Transverse colon (tissue), 4 donors: Measurements from ENCODE around the gene FOXP1. TPM values are rescaled to one million over a fixed set of nuclear protein-coding genes. Genes with fewer than 3 reads are reported as not detected.

Experiments
- DNase-seq: peaks from one replicate; pipeline ENCODE4 v3.0.0-alpha.2; 2019
- H3K27ac ChIP-seq, 4 donors: fragments of 200-600 bp; sonication (generic); 2 replicates each; pipeline ENCODE4 v1.5.1; 2016 to 2018; ENCODE audit warnings: inconsistent platforms in 4 of 4
- H3K27me3 ChIP-seq: fragments of 200-600 bp; sonication (generic); 2 replicates; pipeline ENCODE4 v1.5.1; 2017; ENCODE audit warnings: inconsistent platforms
- H3K36me3 ChIP-seq, 4 donors: fragments of 200-600 bp; sonication (generic); 2 replicates each; pipeline ENCODE4 v1.5.1; 2017 to 2019; ENCODE audit warnings: inconsistent platforms in 4 of 4
- H3K4me1 ChIP-seq, 4 donors: fragments of 200-600 bp; sonication (generic); 2 replicates each; pipeline ENCODE4 v1.5.1; 2017 to 2020; ENCODE audit warnings: inconsistent platforms in 4 of 4
- H3K4me3 ChIP-seq, 4 donors: fragments of 200-600 bp; sonication (generic); 1 replicate in 1 of 4; 2 replicates in 3 of 4; pipeline versions ENCODE4 v1.5.1 to v1.6.1; 2017 to 2019; ENCODE audit warnings: inconsistent platforms in 4 of 4
- H3K9me3 ChIP-seq, 2 donors: fragments of 200-600 bp; sonication (generic); 2 replicates each; pipeline ENCODE4 v1.5.1; 2017 to 2019; ENCODE audit warnings: inconsistent platforms in 2 of 2
- CTCF ChIP-seq, 5 experiments: fragments of 200-600 bp in 3 of 5; fragments of 450-650 bp in 2 of 5; sonication (generic) in 3 of 5; IDR thresholded peaks; 1 replicate in 2 of 5; 2 replicates in 3 of 5; pipeline ENCODE4 v1.5.1; 2016 to 2017; ENCODE audit warnings: antibody characterized with exemption in 5 of 5, inconsistent platforms in 3 of 5, mild to moderate bottlenecking in 2 of 5, moderate library complexity in 1 of 5
- EP300 ChIP-seq: sonication (generic); formaldehyde crosslinking; IDR thresholded peaks from one replicate; pipeline ENCODE4 v1.6.1; 2017; ENCODE audit warnings: antibody characterized with exemption, low read depth
- POLR2A ChIP-seq: fragments of 450-650 bp; IDR thresholded peaks from one replicate; pipeline ENCODE4 v1.6.1; 2016; ENCODE audit warnings: antibody characterized with exemption, mild to moderate bottlenecking, moderate library complexity
- POLR2AphosphoS5 ChIP-seq, 3 donors: sonication (generic); formaldehyde crosslinking; IDR thresholded peaks; one replicate each; pipeline ENCODE4 v1.6.1; 2016; ENCODE audit warnings: antibody characterized with exemption in 3 of 3
- WGBS, 2 donors: methylation state at CpG; one replicate each; pipeline ENCODE4 v1.1.5; 2018; ENCODE audit warnings: low coverage in 1 of 2; 5-methylcytosine and 5-hydroxymethylcytosine counted together
- in situ Hi-C, 4 donors: fragments of 200-750 bp; cut with MboI; loops; one replicate each; pipeline versions ENCODE4 v1.15.0 to v1.15.1; 2017; ENCODE audit warnings: low sequenced_read_pairs in 3 of 4, low pct_ligation_motif_present in 1 of 4, low pct_unique_long_range_greater_than_20kb in 1 of 4
- intact Hi-C: fragments of 100-400 bp; cut with DNase I; formaldehyde crosslinking; loops from one replicate; pipeline ENCODE4 v1.15.1; 2023; ENCODE audit warnings: low total_unique reads
- total RNA-seq, 4 donors: library from RNA; depleted of rRNA; stranded (reverse); fragments of >200 nt; gene quantifications; one replicate each; pipeline ENCODE4 v1.1.0, GENCODE V29; 2016

Gene FOXP1
- total RNA-seq, 4 donors from 2014 or later, result 102 to 260 (median 150) TPM

- no peak for DNase-seq
- WGBS, 2 donors, result 83 to 88% methylated on average over 1 to 7 of the region's 7 CpGs
- in situ Hi-C loops (no loop called here), intact Hi-C loops (no loop called here)
- Histone ChIP-seq H3K9me3 (no peaks in the 10 kb centered on the region), H3K4me3 (no peak overlapping the region), H3K27me3 (no peaks in the 10 kb centered on the region), H3K36me3 (no peaks in the 10 kb centered on the region), H3K4me1 (no peaks in the 10 kb centered on the region), H3K27ac (no peak overlapping the region)
- TF ChIP-seq EP300, result no peak
- no peak for TF ChIP-seq CTCF (IDR thresholded peaks at IDR 0.05)
- no peak for TF ChIP-seq POLR2AphosphoS5 (IDR thresholded peaks at IDR 0.05)
- TF ChIP-seq POLR2A, result no peak
Observed at GRCh38 chr3:70933105-70933810, 650.3 kb downstream of the FOXP1 start.

GRCh38 chr3:70930066-70930465, 653.5 kb downstream of the FOXP1 start:
- WGBS, 2 donors, result 82 to 98% methylated on average over 4 of the region's 4 CpGs
- DNase-seq, result no peak
- no peaks in the 10 kb centered on the region for H3K9me3 ChIP-seq
- H3K27ac ChIP-seq, result no peak overlapping the region
- H3K4me3 ChIP-seq, result no peak overlapping the region
- no peaks in the 10 kb centered on the region for H3K4me1 ChIP-seq
- TF ChIP-seq EP300 (no peak), CTCF (IDR thresholded peaks at IDR 0.05) (no peak), POLR2AphosphoS5 (IDR thresholded peaks at IDR 0.05) (no peak), POLR2A (no peak)
- intact Hi-C loops (no loop called here), in situ Hi-C loops (no loop called here)
- no peaks in the 10 kb centered on the region for H3K36me3 ChIP-seq
- no peaks in the 10 kb centered on the region for H3K27me3 ChIP-seq

- Histone ChIP-seq H3K4me3 (no peak overlapping the region), H3K27me3 (no peaks in the 10 kb centered on the region), H3K27ac (no peak overlapping the region), H3K9me3 (no peaks in the 10 kb centered on the region), H3K36me3 (no peaks in the 10 kb centered on the region), H3K4me1 (no peaks in the 10 kb centered on the region)
- in situ Hi-C loops, result no loop called here
- intact Hi-C loops, result no loop called here
- DNase-seq, result no peak
- TF ChIP-seq POLR2AphosphoS5 (IDR thresholded peaks at IDR 0.05) (no peak), EP300 (no peak), CTCF (IDR thresholded peaks at IDR 0.05) (no peak), POLR2A (no peak)
- WGBS, 2 donors, result 98% methylated on average over 4 of the region's 4 CpGs; no CpG with 5 or more reads in 1 of the 2 donors
Observed at GRCh38 chr3:70927239-70927638, 656.3 kb downstream of the FOXP1 start.

- TF ChIP-seq POLR2A, result no peak
- TF ChIP-seq POLR2AphosphoS5 (IDR thresholded peaks at IDR 0.05), result no peak
- TF ChIP-seq CTCF (IDR thresholded peaks at IDR 0.05), result no peak
- no peak for TF ChIP-seq EP300
- H3K27ac ChIP-seq, result no peak overlapping the region
- no peaks in the 10 kb centered on the region for H3K4me1 ChIP-seq
- 77 to 82% methylated on average over 6 to 7 of the region's 7 CpGs for WGBS, 2 donors
- no peaks in the 10 kb centered on the region for H3K9me3 ChIP-seq
- DNase-seq, result no peak
- H3K4me3 ChIP-seq, result no peak overlapping the region
- in situ Hi-C loops, result no loop called here
- no peaks in the 10 kb centered on the region for H3K36me3 ChIP-seq
- H3K27me3 ChIP-seq, result no peaks in the 10 kb centered on the region
- intact Hi-C loops, result no loop called here
Observed at GRCh38 chr3:70926835-70927234, 656.7 kb downstream of the FOXP1 start.
